HEK293T (cell line): ENCODE data around the gene SLC16A4.
A peak's percentile ranks its signal among the peaks of the same experiment; 100 is the strongest.
"Not testable (repeated sequence)": the region's sequence is repeated elsewhere in the genome, so short reads cannot be mapped to it uniquely, and the experiment has no call there.

ENCODE experiments used
- CTCF ChIA-PET: fragments of 350-600 bp; formaldehyde crosslinking; extraction: SDS; loops from one replicate; lab custom pipeline; 2021; ENCODE audit warnings: antibody characterized with exemption, inconsistent platforms; lab: Yijun Ruan, JAX
- POLR2A ChIA-PET: fragments of 350-600 bp; formaldehyde crosslinking; extraction: SDS; loops from one replicate; lab custom pipeline; 2020; ENCODE audit warnings: antibody characterized with exemption, inconsistent platforms; lab: Yijun Ruan, JAX
- DNase-seq: peaks from one replicate; pipeline ENCODE4 v3.0.0; 2012; ENCODE audit warnings: mixed read lengths; ENCODE audit errors: extremely low spot score
- ARNT ChIP-seq: fragments of 450-650 bp; IDR thresholded peaks from 2 replicates; pipeline ENCODE4 v1.6.1; 2017; ENCODE audit warnings: mild to moderate bottlenecking
- BHLHE40 ChIP-seq: fragments of 450-650 bp; IDR thresholded peaks from 2 replicates; pipeline ENCODE4 v1.6.1; 2016; ENCODE audit warnings: mild to moderate bottlenecking, moderate library complexity, borderline replicate concordance
- CTBP1 ChIP-seq: fragments of 450-650 bp; IDR thresholded peaks from 2 replicates; pipeline ENCODE4 v1.6.1; 2016; ENCODE audit warnings: borderline replicate concordance
- ELF4 ChIP-seq: fragments of 450-650 bp; IDR thresholded peaks from 2 replicates; pipeline ENCODE4 v1.6.1; 2017; ENCODE audit warnings: antibody characterized with exemption
- FOXA1 ChIP-seq: fragments of 450-650 bp; IDR thresholded peaks from 2 replicates; pipeline ENCODE4 v1.6.1; 2016; ENCODE audit warnings: mild to moderate bottlenecking
- FOXK2 ChIP-seq: fragments of 450-650 bp; IDR thresholded peaks from 2 replicates; pipeline ENCODE4 v1.6.1; 2016; ENCODE audit warnings: mild to moderate bottlenecking
- FOXM1 ChIP-seq: fragments of 450-650 bp; IDR thresholded peaks from 2 replicates; pipeline ENCODE4 v1.6.1; 2017; ENCODE audit warnings: mild to moderate bottlenecking, borderline replicate concordance
- HDGF ChIP-seq: fragments of 450-650 bp; IDR thresholded peaks from 2 replicates; pipeline ENCODE4 v1.6.1; 2017; ENCODE audit warnings: antibody characterized with exemption, borderline replicate concordance
- L3MBTL2 ChIP-seq: fragments of 450-650 bp; conservative IDR thresholded peaks from 2 replicates; pipeline ENCODE4 v1.6.1; 2016; ENCODE audit warnings: mild to moderate bottlenecking
- LEF1 ChIP-seq: fragments of 450-650 bp; IDR thresholded peaks from 2 replicates; pipeline ENCODE4 v1.6.1; 2017; ENCODE audit warnings: mild to moderate bottlenecking, borderline replicate concordance
- NFRKB ChIP-seq: fragments of 450-650 bp; IDR thresholded peaks from 2 replicates; pipeline ENCODE4 v1.6.1; 2016; ENCODE audit warnings: mild to moderate bottlenecking, moderate library complexity
- SP1 ChIP-seq: fragments of 450-650 bp; IDR thresholded peaks from 2 replicates; pipeline ENCODE4 v1.6.1; 2017
- SUZ12 ChIP-seq: fragments of 450-650 bp; IDR thresholded peaks from 2 replicates; pipeline ENCODE4 v1.6.1; 2016; ENCODE audit warnings: mild to moderate bottlenecking
- TARDBP ChIP-seq: fragments of 450-650 bp; IDR thresholded peaks from 2 replicates; pipeline ENCODE4 v1.6.1; 2016
- ZNF384 ChIP-seq: fragments of 450-650 bp; IDR thresholded peaks from 2 replicates; pipeline ENCODE4 v1.6.1; 2016
- TF ChIP-seq, protein P1 (sequence below): fragments of 450-650 bp; IDR thresholded peaks from 2 replicates; pipeline ENCODE4 v1.6.1; 2016

Gene SLC16A4

GRCh38 chr1:110411173-110411735, 20.4 kb upstream of the SLC16A4 start:
- no peak for TF ChIP-seq SP1
- TF ChIP-seq ELF4: no peak
- TF ChIP-seq TARDBP: no peak
- no peak for TF ChIP-seq ARNT
- TF ChIP-seq NFRKB: no peak
- no peak for TF ChIP-seq BHLHE40
- CTCF ChIA-PET: interaction anchor here (0.6 to 5.6 kb wide), 12 partner anchors 12 to 645 kb away, joined by 3 to 52 read pairs (median 5); partner anchors contain the start of gene RBM15
- no peak for DNase-seq
- POLR2A ChIA-PET: interaction anchor here (1.2 to 1.7 kb wide), 4 partner anchors 14 to 72 kb away, joined by 3 to 7 read pairs (median 4); partner anchors contain the start of gene RBM15

DNA sequence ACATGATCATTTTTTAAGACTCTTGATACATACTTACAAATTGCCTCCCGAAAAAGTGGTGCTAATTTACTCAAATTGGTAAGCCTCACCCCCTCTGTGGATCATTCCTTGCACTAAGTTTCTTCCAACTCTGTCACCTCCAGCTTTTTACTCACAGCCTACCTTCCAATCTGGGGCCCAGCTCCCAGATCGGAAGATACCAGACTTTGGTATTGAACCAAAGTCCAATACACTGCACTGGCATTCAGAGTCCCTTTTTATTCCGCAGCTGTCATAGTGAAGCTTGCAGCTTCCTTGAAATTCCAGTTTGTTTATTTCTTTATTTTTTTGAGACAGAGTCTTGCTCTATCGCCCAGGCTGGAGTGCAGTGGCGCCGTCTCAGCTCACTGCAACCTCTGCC, 18.5 kb upstream of the SLC16A4 start:
- ChIA-PET POLR2A (interaction anchor here (0.9 to 2.8 kb wide), 5 partner anchors 21 to 70 kb away, joined by 4 to 24 read pairs (median 4); partner anchors contain the start of gene RBM15), CTCF (interaction anchor here (2.0 to 2.3 kb wide), 2 partner anchors 51 to 87 kb away, joined by 13 to 14 read pairs; no protein-coding TSS in a partner anchor)
- TF ChIP-seq SUZ12 (no peak), FOXK2 (no peak), HDGF (no peak), ARNT (no peak), FOXM1 (no peak), ZNF384 (no peak), TARDBP (no peak), ELF4 (no peak), NFRKB (no peak), CTBP1 (no peak), L3MBTL2 (no peak), FOXA1 (no peak)
- TF ChIP-seq, protein P1, sequence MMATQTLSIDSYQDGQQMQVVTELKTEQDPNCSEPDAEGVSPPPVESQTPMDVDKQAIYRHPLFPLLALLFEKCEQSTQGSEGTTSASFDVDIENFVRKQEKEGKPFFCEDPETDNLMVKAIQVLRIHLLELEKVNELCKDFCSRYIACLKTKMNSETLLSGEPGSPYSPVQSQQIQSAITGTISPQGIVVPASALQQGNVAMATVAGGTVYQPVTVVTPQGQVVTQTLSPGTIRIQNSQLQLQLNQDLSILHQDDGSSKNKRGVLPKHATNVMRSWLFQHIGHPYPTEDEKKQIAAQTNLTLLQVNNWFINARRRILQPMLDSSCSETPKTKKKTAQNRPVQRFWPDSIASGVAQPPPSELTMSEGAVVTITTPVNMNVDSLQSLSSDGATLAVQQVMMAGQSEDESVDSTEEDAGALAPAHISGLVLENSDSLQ: no peak
- no peak for DNase-seq

DNA sequence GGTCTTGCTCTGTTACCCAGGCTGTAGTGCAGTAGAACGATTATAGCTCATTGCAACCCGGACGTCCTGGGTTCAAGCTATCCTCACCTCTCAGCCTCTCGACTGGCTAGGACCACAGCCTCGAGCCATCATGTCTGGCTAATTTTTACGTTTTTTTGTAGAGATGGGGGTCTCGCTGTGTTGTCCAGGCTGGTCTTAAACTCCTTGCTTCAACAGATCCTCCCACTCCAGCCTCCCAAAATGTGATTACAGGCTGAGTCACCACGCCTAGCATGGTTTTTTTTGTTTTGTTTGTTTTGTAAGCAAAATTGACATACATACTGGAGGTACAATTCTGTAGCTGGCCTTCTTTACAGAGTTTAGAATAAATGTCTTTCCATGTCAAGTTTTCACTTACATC, 17.7 kb upstream of the SLC16A4 start:
- DNase-seq: no peak
- POLR2A ChIA-PET: interaction anchor here (0.6 to 2.8 kb wide), 9 partner anchors 13 to 88 kb away, joined by 3 to 24 read pairs (median 4); partner anchors contain the start of gene RBM15
- CTCF ChIA-PET: interaction anchor here (0.6 to 2.3 kb wide), 4 partner anchors 41 to 183 kb away, joined by 4 to 14 read pairs (median 8); no protein-coding TSS in a partner anchor
- no peak for TF ChIP-seq ELF4
- TF ChIP-seq, protein P1: no peak
- no peak for TF ChIP-seq ARNT
- TF ChIP-seq SP1: no peak
- no peak for TF ChIP-seq L3MBTL2
- TF ChIP-seq BHLHE40: no peak
- no peak for TF ChIP-seq FOXK2
- no peak for TF ChIP-seq ZNF384
- no peak for TF ChIP-seq LEF1
- no peak for TF ChIP-seq SUZ12
- TF ChIP-seq TARDBP: no peak
- no peak for TF ChIP-seq FOXA1
- no peak for TF ChIP-seq CTBP1
- no peak for TF ChIP-seq FOXM1
- TF ChIP-seq NFRKB: no peak
- TF ChIP-seq HDGF: no peak

GRCh38 chr1:110407260-110408210, 16.7 kb upstream of the SLC16A4 start, which contains the start of gene LAMTOR5:
Gene LAMTOR5 (minus strand): TSS chr1:110407694. CDS start chr1:110407620, 74 bp downstream.
- TF ChIP-seq L3MBTL2: peak; percentile 96
- TF ChIP-seq, protein P1: peak; percentile 53; the same call in 1 of the 2 replicates
- TF ChIP-seq ARNT: 0 out of 2 replicates have a peak, but pooled peaks have one; percentile 38
- TF ChIP-seq ELF4: peak; percentile 58
- TF ChIP-seq ZNF384: no peak
- peak; percentile 82 for DNase-seq
- CTCF ChIA-PET: interaction anchor here (2.0 to 2.3 kb wide), 2 partner anchors 53 to 88 kb away, joined by 13 to 14 read pairs; no protein-coding TSS in a partner anchor
- POLR2A ChIA-PET: interaction anchor here (0.6 to 2.8 kb wide), 6 partner anchors 14 to 88 kb away, joined by 3 to 24 read pairs (median 4); partner anchors contain the start of gene RBM15

GRCh38 chr1:110406407-110406806, 15.6 kb upstream of the SLC16A4 start:
- CTCF ChIA-PET: interaction anchor here (0.7 to 1.7 kb wide), 2 partner anchors 54 to 90 kb away, joined by 4 read pairs; no protein-coding TSS in a partner anchor
- DNase-seq, POLR2A ChIA-PET: not testable (repeated sequence)

DNA sequence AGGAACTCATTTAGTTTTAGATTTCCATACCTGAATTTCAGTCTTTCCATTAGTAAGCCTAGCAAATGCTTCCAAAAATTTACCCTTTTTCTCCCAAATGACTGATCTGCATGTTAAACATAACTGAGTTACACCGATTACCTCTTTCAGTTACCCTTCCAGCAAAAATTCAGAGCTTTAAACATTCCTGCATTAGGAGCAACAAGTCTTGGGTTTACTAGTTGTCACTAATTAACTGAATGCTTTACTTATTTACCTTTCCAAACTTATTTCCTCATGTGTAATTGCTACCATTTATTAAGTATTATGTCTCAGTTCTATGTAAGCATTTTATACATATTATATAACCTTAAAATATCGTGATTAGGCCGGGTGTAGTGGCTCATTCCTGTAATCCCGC, 13.6 kb upstream of the SLC16A4 start:
- no peak for TF ChIP-seq TARDBP
- no peak for TF ChIP-seq SP1
- no peak for TF ChIP-seq FOXK2
- TF ChIP-seq ELF4: no peak
- no peak for TF ChIP-seq SUZ12
- TF ChIP-seq ARNT: no peak
- no peak for TF ChIP-seq HDGF
- TF ChIP-seq CTBP1: no peak
- no peak for TF ChIP-seq L3MBTL2
- TF ChIP-seq NFRKB: no peak
- TF ChIP-seq FOXM1: no peak
- TF ChIP-seq, protein P1: no peak
- TF ChIP-seq BHLHE40: no peak
- no peak for TF ChIP-seq LEF1
- no peak for TF ChIP-seq FOXA1
- no peak for DNase-seq
- CTCF ChIA-PET: interaction anchor here (1.7 kb wide), 1 partner anchor 56 kb away, joined by 4 read pairs; no protein-coding TSS in a partner anchor
- POLR2A ChIA-PET: interaction anchor here (1.1 kb wide), 1 partner anchor 66 kb away, joined by 3 read pairs; the partner anchor contains the start of gene RBM15
